Hematopoietic multipotent progenitor cell (in vitro differentiated cells): ENCODE data around the gene MYZAP. TPM values are rescaled to one million over a fixed set of nuclear protein-coding genes. Genes with fewer than 3 reads are reported as not detected.

ENCODE experiments used
- DNase-seq, 3 donors: peaks; one replicate each; pipeline ENCODE4 v3.0.0-alpha.2; 2011 to 2015; ENCODE audit warnings: low read depth in 2 of 3, low spot score in 2 of 3
- total RNA-seq: library from RNA; depleted of rRNA; stranded (reverse); fragments of >200 nt; gene quantifications from one replicate; pipeline ENCODE4 v1.2.3, GENCODE V29; 2012

Gene MYZAP
- total RNA-seq, 1 donor: 0.27 TPM

DNA sequence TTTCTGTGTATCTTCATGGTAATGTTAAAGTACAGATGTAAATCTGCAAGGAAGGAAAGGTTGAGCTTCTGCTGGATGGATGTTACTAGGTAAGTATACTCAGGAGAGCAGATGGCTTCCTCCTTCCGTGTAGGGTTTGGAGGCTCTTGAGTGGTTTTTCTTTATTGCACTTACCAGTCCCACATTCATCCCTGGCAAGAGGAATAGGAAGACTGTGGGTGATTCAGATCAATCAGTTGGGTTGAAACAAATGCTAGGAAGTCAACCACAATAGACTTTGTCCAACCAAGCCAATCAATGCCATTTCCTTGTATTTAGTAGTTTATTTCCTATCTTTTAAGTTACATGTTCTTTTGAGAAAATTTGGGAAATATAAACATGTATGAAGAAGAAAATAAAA, 26.6 kb downstream of the MYZAP start:
- DNase-seq: no peak

- DNase-seq: no peak
These were observed 28.0 kb downstream of the MYZAP start for GRCh38 chr15:57619746-57620145.

GRCh38 chr15:57624730-57625129, 33.0 kb downstream of the MYZAP start:
- DNase-seq: no peak

GRCh38 chr15:57625703-57626448, 34.2 kb downstream of the MYZAP start:
- DNase-seq: no peak

GRCh38 chr15:57626713-57627440, 35.2 kb downstream of the MYZAP start:
- DNase-seq: no peak

DNA sequence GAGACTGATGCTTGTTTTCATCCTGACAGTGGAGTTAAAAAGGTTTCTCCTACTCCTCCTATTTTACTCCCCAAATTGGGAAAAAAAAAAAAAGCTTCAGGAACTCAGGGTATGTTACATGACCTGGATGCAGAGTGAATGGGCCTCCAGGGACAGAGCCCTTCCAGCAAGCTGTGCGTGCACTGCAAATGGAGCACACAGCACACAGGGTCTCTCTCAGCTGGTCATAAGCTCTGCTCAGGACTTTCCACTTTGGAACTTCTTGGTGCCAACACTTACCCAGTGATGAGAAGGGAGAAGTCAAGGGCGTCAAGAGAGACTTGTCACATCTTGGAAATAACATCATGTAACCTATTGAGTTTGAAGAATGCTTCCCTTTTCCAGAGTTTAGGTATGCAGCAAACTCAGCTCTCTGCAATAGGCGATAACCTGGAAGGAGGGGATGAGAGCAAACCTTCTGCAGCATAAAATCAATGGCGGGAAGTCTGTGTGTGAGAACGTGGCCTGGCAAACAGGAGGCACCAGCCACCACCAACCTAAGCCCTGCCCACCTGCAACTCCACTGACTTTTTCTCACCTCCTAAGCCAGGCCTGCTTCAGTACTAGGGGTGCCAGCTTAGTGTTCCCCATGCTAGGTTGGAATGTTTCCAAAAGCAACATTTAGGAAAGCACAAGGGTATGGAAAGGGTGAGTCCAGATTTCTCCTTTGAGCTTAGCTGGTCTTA, 39.8 kb downstream of the MYZAP start:
- DNase-seq: no peak

DNA sequence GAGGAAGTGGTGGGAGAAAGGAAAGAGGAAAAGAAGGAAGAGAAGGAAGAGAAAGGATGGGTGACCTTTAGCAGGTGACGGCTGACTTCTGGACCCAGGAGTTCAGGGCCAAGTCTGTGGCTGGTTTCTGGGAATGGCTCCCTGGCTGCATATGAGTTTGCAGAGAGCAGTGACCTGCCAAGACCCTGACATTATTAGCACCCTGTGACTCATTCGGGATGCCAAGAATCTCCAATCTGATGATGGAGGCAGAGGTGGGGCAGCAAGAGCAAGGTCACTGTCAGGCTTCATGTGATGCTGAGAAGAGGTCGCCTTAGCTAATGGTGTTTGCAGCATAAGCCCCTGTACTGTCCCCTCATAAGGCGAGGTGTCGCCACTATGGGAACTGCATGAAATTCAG, 42.6 kb downstream of the MYZAP start:
- no peak for DNase-seq

GRCh38 chr15:57635300-57635909, 43.7 kb downstream of the MYZAP start:
- no peak for DNase-seq

DNA sequence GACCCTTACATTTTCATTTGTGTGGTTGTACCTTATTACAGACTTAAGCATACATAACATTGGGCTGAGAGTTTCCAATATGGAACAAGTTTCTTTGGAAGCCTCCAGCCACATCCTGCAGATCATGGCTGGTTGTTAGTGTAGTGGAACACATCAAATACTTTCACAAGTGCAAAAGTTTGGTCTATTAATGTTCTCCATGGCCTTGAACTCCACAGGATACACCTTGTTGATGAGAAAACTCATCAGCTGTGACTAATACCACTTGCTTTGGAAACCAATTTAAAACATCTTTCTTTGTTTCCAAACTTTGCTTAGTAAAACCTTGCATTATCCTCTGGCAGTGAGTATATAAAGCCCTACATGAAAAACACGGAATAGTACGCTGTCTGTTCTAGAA, 46.1 kb downstream of the MYZAP start:
- no peak for DNase-seq

DNA sequence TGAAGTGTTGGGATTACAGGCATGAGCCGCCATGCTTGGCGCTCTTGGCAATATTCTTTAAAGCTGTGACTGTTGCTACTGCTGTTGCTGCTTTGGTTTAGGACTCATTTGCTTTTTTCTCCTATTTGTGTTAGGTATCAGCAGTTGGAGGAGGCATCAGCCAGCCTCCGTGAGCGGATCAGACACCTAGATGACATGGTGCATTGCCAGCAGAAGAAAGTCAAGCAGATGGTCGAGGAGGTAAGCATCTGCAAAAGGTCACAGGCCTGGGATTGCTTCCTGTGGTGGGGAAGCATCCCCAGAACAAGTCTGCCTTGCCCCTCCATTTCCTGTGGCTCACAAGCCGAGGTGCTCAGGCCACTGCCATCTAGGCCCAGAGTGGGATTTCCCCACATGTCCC, 47.6 kb downstream of the MYZAP start:
- no peak for DNase-seq

DNA sequence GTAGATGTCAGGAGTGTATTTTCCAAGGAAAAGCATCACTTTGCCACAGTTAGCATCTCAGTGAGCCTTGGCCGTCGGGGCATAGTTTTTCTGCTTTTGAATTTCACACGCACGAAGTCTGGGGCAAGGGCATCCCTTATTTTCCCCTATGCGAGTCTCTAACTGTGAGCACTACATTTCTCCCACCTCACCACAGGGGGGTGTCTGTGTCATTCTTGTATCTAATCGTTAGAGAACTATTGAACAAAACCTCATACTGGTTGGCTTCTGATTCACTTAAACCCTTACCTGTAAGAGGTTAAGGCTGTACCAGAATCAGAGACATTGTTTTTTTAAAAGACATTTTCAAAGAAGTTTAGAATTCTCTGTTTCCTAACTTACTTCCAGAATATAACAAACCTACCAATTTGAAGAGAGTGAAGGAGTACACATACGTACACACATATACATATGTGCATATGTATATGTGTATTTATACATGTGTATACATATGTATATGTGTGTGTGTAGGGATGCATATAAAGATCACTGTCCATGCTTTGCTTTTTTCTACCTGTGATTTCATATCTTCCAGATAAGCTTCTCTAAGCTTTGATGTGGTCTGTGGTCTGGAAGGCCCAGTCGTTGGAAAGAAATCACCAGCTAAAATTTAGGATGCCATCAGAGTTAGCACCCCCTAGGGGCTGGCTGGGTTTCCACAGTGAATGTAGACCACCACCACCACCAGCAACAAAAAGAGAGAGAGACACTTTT, 49.4 kb downstream of the MYZAP start:
- peak in 2 of 3 donors; percentile 13 to 45 for DNase-seq

DNA sequence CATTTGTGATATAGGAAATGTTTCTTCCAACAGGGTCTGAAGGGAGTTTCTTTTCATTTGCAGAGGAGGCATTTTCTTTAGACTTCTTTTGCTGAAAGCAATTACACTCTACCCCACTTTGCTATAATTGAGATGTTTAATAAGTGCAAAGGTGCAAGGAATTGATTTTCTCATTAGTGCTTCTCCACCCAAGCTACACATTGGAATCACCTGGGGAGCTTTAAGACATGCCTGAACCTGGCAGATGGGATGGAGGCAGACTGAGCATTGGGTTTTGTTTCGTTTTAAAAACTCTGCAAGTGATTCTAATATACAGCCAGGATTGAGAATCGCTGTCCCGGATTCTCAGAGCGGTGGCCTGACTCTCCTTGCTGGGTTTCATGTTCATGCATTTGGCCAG, 52.1 kb downstream of the MYZAP start:
- DNase-seq: no peak

GRCh38 chr15:57646087-57646486, 54.4 kb downstream of the MYZAP start:
- no peak for DNase-seq

DNA sequence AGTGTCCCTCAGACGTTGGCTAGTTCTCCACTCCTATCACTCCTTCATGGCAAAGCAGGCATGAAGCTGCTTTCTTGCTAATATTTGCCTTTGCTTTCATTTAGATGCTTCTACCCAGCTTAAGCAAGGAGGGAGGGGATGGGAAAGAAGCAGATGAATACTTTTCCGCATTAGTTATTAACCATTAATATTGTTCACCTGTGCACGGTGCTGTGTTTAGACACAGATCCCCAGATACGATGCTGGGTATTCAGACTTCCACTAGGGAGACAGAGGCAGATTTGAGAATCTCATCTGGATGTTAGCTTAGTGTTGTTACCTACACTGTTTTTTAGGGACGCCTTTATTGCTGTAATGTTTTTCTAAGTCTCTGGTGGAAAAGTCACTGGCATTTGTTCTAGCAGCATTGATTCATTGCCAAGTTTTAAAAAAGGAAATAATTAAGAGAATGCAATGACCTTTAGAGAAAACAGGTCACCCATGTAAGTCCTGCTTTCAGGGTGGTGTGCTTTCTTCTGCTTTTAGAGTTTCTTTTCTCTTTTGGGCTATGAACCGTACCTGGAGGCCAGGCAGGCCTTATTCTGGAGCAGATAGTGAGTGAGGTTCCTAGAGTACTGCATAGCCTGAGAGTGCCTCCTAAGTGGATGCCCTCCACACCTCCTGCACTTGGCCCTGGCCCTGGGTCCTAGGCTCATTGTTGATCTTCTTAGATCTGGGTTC, 55.5 kb downstream of the MYZAP start:
- no peak for DNase-seq

DNA sequence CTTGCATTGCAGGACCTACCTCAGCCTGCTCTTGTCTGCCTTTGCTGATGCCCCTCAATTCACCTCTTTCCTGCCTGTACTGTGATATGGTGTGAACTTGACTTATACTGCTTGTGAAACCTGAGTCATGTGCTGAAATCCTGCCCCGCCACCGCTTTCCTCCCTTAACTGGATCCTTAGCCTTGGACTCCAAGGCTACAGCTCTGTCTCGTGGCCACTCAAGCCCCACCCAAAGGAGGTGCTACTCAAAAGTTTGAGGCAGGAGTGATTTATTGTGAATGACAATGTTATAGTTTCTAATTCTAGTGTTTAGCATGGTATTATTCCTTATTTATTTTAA, 56.1 kb downstream of the MYZAP start:
- DNase-seq: no peak

GRCh38 chr15:57649138-57649537, 57.4 kb downstream of the MYZAP start:
- no peak for DNase-seq

GRCh38 chr15:57651445-57651844, 59.7 kb downstream of the MYZAP start:
- DNase-seq: no peak

DNA sequence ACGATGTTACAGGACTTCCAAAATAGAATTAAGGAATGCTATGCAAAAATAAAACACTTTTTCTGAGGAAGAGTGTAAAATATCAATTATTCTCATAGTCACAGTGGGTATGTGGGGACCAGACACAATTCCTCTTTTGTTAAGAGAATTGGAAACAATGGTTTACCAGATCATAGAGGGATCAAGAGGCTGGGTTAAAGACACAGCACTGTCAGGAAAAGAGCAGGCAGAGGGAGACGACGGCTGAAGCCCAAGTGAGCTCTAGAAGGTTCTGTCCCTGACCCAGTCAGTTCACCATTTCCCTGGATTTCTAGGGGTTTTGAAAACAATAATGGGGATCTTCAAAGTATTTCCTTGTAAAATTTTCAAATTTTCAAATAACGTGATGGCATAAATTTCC, 60.8 kb downstream of the MYZAP start:
- no peak for DNase-seq

- DNase-seq: no peak
These were observed 62.6 kb downstream of the MYZAP start for GRCh38 chr15:57654153-57654852.
